SKM-1 (cell line): ENCODE results near the gene DYNLRB2.

Experiments
- DNase-seq: peaks from one replicate; lab custom pipeline; 2025; ENCODE audit not compliant: unreplicated experiment; lab: John Stamatoyannopoulos, UW

Gene DYNLRB2

DNA sequence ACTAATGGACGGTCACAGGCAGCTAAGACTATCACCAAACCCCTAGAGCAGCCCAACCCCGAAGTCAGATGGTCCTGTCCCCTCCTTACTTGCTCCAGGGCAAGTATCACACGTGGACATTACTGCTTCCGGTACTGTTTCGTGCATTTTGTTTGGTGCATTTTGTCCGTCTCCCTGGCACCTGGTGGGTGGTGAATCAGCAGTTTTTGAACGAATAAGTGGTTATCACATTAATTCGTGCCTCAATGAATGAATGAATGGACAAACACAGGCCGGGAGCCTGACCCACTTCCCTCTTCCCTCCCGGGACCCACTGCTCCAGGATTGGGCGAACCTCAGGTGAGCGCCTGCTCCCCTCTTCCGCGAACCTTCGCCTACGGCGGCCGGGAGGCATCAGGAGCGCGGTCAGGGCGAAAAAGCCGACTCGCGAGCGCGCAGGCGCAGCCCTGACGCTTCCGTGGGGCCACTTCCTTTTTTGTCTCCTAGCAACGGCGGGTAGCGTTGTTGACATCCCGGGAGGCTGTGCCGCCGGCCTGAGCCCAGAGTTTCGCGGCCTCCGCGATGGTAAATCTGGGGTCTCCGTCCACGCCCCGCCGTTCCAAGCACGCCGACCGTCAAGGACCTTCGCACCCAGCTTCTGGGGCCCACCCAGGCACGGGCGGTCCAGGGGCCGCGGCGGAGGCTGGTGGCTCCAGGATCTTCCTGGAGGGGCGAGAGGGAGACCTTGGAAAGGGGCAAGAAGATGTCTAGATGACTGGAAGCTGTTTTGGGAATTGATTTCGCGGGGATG is at the start of gene DYNLRB2:
TSS of gene DYNLRB2 (plus strand) at position 478 of the 790 bp plus-strand sequence. CDS start at position 562, 84 bp downstream.
- peak; percentile 75 for DNase-seq

DNA sequence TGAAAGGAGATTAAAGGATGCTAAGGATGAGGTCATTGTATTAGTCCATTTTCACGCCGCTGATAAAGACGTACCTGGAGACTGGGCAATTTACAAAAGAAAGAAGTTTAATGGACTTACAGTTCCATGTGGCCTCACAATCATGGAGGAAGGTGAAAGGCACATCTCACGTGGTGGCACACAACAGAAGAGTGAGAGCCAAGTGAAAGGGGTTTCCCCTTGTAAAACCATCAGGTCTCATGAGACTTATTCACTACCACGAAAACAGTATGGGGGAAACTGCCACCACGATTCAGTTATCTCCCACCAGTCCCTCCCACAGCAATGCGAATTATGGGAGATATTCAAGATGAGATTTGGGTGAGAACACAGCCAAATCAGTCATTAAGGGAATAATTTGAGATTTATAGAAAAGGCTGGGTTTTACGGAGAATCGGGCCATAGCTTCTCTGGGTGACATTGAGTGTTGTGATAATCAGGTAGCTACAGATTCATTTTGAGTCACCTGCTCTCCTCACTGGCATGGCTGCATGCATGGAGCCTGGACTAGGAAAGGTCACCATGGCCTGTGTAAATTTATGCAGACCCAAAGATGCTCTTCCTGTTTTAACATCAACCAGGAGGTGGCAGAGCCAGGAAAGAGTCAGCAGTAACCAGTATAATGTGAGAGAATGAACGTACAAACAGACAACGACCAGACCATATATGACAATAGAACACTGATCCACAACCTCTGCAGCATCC is 40.5 kb upstream of the DYNLRB2 start:
- no peak for DNase-seq

DNA sequence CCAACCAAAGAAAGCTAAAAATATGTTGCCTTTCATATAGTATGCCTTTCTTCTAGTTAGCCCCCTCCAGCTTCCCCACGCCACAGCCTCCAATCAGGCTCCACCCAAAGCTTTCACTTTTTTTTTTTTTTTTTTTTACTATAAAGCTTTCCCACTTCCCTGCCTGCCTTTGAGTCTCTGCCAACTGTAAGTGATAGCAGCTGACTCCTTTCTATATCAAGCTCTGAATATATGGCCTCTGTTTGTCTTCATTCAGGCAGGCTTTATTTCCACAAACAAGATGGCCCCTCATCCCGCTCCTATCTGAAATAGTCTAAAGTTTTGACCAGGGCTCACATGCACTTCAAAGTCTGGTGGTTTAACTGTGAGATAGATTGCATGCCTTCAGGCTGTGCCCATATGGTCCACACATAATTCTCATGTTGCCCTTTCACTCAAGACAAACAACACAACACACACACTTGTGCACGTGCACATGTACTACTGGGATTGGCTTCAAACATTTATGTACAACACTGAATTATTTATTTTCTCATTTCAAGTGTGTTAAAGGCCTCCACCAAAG is 39.8 kb upstream of the DYNLRB2 start:
- no peak for DNase-seq

DNA sequence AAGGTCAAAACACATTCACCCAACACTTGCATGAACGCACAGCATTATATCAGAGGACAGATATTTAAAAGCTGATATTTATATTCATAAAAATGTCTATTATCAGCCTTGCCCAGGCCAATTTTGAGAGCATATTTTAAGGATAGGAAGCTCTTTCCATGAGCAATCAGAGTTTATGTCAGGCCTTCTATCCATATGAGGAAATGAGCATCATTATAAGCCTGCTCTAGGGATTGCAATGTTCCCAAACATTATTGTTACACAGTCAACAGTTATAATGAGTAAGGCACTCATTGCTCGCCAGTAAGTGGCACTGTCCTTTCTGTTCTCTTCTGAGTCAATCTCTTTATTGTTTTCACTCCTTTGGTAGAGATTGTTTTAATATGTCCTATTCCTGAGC is 37.7 kb upstream of the DYNLRB2 start:
- no peak for DNase-seq

DNA sequence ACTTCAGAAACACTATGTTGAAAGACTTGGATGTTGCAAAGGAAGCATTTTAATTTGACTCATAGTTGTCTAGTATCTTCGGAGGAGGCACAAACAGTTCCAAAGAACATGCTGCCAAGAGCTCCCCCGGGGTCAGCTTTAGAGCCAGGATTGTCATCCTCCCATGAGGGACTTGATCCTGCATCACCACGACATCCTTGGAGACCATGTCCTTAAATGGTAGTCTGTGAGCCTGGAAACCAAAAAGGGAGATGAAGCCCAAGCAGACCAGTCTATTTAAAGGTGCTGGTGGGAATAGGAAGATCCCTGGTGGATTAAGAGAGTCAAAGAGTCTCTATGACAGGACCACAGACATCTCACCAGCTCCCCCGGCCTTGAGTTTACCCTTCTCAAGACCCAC is 33.3 kb upstream of the DYNLRB2 start:
- no peak for DNase-seq

DNA sequence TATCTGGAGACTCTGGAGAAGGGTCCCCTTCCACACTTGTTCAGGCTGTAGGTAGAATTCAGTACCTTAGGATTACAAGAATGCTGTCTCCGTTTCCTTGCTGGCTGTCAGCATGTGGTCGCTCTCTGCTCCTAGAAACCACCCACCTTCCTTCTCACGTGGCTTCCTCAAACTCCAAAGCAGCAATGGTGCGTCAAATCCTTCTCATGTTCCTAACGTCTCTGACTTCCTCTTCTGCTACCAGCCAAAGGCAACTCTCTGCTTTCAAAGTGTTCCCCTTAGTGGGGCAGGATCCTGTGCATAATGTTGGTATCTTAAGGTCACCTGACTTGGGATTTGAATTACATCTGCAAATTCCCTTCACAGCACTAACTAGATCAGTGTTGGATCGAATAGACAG is 30.9 kb upstream of the DYNLRB2 start:
- DNase-seq: peak; percentile 5

DNA sequence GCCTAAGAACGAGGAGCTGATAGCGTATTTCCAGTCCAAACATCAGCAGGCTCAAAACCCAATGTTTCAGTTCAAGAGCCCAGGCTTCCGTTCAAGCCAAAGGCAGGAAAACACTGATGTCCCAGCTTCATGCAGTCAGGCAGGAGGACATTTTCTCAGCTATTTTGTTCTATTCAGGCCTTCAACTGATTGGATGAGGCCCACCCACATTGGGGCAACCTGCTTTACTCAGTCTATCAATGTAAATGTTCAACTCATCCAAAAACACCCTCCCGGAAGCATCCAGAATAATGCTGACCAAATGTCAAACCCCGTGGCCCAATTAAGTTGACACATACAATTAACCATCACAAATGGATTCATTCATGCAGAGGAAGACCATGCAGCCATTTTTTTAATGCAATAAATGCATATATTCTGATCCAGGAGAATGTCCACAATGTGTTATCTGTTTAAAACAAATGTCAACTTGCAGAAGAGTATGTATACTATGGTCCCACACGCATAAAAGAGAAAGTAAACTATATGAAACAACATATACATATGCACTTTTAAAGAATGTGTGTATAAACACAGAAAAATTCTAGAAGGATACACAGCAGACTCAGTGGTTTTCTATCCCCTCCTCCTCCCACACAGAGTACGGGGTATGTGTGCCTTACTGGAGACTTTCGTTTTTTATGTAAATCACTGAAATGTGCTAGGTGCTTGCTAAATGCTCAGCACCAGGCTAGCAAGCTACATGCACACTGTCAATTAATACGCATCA is 28.8 kb upstream of the DYNLRB2 start:
- DNase-seq: no peak

DNA sequence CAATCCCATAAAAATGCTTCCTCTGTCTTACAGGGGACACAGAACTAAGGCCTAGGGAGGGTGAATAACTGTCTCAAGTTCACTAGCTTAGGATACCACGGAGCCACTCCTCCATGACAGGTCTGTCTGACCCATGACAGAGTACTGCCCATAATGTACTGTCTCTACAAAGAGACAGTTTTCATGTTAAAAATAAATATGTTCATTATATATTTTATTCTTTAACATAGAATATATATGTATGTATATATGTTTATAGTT is 28.3 kb upstream of the DYNLRB2 start:
- no peak for DNase-seq

DNA sequence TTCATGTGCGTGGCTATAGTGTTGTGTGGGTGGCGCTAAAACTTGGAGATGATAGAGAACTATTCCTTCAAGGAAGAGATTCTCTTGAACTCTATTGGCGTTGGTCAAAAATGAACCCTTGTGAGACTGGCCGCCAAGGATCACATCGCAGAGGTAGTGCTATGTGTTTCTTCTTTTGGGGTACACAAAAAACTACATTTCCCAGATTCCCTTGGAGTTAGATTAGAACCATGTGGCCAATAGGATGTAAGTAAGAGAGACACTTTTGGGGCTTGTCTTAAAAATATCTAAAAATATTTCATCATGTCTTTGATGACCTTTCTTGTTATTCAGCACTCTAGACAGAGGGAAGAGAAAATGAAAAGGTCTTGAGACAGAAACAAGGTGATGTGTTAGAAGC is 25.4 kb upstream of the DYNLRB2 start:
- DNase-seq: no peak

DNA sequence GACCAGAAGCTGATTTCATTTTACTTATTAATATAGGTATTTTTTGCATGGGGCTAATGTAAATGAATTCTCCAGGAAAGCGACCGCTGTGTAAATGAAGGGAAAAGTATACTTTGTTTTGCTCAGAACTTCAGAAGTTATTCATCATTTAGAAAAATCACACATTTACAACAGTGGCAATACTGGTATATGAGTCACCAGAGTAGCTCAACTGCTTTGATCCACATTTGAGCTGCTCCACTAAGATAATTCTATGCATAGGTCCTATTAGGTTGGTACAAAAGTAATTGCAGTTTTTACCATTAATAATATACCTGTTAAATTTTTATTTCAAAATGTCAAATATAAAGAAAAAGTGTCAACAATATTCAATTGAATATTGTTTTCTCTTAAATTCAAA is 22.9 kb upstream of the DYNLRB2 start:
- DNase-seq: no peak

DNA sequence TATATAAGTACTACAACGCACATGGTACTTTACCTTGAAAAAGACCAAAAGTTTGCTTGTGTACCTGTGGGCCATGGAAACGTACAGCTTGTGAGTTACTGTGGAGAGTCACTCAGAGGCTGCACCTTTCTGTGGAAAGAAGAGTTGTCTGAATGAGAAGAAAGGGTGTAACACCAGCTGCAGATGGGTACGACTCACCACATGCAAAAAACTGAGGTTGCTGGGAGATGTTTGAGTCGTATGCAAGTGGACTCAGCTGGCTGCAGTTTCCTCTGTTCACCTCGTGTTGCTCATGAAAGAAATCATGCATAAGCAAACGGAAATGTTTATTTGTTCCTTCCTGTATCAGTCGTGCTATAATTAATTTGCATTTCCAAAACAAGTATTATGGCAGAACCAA is 22.4 kb upstream of the DYNLRB2 start:
- no peak for DNase-seq

DNA sequence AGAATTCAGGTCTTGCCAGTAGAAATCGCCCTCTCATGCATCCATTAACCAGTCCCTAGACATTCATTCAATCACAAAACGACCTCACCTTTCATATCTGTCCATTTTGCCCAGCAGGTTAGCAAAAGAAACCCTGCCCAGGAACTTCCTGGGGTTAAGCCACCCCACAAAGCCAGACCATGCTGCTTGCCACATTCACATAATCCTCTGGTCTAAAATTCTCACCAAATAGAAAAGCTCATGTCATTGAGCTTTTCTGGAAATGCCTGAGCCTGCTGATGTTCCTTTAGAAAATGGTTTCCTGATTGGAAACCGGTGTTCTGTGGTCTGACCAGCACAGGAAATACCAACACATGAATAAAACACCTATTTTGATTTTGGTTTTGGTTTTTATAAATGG is 21.6 kb upstream of the DYNLRB2 start:
- no peak for DNase-seq

DNA sequence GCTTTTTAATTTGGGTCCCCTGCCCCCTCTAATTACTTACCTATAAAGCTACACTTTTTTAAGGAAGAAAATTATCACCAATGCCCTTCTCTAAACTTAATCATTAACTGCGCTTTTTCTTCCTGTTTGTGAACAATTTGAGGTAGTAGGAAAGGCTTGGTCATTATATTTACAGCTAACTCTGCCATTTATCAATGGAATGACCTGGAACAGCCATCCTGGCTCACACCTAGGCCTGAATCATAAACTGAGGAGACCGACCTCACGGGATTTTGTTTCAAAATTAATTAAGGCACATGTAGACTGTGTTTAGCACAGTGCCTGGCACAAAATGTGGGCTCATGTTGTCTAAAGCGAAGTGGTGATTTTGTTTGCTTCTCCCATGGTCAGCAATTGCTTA is 15.4 kb upstream of the DYNLRB2 start:
- DNase-seq: no peak

DNA sequence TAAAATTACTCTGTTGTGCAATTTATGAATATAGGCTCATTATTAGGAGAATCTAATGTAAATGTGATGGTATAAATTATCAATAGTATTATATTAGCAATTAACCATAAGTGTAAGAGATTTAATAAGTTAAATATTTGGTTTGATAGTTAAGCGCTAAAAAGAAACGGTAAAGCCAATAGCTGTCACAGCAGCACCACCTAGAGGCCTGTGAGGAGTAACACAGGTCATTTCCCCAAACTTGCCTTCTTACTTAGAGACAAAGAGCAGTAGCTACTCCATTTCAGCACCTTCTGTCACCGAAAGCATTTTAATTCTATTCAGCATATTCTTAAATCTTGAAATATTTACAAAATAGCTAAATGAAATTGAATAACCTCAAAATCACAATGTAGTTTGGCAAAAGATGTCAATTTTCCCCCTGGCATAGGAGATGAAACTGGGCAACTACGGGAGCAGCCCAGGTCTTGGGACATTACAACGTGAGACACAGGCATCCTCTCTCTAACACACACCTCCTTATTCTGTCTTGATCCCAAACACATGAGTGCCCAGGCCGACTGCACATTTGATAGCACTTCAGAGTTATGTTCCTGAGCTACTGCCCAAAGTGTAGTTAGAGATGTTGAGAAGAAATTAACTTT is 14.3 kb upstream of the DYNLRB2 start:
- DNase-seq: peak; percentile 46

DNA sequence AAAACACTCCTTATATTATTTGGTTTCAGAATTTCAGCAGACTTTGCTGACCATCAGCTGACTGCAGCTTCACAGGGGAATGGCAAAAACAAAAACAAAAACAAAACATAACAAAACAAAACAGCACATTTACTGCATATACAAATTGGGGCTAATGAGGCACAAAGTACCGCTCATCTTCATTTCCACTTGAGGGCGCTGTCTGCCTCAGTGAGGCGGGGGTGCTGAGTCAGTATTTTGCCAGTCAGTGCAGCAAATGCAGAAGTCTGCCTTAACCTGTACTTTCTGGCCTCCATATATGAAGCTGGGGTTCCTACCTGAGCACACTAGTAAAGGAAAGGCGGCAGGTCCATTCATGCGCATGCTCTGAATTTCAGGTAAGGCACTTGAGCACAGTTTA is 13.5 kb upstream of the DYNLRB2 start:
- DNase-seq: peak; percentile 49

DNA sequence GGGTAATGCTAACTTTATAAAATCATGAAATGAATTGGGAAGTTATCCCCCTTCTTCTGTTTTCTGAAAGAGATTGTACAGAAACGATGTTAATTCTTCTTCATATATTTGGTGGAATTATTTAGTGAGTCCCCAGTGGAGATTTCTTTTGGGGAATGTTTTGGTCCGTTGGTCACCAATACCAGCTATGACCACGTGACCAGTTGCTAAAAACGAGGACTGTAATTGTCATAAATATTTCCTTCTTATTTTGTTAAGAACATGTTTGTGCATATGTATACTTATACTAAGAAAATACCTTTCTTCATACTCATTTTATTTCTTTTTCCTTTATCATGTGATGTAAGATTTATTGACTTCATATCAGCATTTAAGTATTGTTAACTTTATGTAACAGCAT is 10.3 kb upstream of the DYNLRB2 start:
- no peak for DNase-seq

DNA sequence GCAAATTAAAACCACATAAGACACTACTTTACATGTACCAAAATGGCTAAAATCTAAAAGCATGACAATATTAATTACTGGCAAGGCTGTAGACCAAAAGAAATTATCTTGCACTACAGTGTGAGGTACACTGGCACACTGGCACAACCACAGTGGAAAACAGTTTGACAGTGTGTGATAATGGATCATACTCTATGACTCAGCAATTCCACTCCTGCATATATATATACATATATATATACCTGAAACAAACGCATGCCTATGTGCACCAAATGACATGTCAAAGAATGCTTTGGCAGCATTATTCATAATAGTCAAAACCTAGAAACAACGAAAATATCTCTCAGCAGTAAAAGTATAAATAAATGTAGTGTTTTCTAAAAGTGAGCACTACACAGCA is 4.6 kb upstream of the DYNLRB2 start:
- no peak for DNase-seq

DNA sequence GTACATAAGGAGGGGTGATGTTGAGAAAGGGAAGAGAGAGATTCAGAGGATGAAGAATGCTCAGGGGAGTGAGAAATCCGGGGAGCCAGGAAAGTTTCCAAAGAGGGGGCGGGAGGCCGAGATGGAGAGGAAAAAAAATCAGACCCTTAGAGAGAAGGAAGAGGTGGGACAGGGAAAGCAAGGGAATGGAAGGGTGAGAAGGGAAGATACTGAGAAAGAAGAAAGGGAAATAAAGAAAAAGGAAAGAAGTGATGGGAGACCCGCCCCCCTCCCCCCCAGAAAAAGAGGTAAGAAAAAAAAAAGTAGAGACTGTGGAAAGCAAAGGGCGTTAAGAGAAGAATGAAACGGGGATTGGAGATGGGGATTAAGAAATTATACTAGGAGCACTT is 507 bp downstream of the DYNLRB2 start:
- DNase-seq: no peak

DNA sequence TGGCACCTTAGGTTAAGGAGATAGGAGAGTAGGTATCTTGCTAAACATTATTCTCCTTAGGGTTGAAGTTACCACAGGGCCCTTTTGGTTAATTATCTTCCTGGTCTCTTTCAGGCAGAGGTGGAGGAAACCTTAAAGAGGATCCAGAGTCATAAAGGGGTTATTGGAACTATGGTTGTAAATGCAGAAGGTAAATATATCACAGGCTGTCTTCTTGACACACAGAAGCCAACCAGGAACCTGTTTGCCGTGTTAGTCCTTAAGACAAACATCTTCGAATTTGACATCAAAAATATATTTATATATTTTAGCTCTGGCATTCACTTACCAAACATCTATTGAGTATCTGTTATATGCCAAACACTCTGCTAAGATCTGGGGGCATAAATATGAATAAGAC is 2.4 kb downstream of the DYNLRB2 start:
- DNase-seq: no peak

DNA sequence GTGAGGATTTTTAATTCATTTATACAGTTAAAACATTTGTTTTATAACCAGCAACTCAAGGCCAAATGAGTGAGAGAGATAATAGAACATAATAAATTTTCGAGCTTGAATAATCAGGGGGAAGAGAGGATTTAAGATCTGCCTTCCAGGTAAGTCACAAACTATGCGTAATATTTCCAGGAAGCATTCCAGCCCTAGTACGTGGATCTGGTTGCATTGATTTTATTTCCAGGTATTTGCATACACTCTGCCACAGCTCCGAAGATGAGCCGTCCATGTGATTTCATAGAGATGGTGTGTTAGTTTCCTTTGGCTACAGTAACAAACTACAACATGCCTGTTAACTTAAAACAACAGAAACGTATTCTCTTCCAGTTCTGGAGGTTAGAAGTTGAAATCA is 3.5 kb downstream of the DYNLRB2 start:
- no peak for DNase-seq

DNA sequence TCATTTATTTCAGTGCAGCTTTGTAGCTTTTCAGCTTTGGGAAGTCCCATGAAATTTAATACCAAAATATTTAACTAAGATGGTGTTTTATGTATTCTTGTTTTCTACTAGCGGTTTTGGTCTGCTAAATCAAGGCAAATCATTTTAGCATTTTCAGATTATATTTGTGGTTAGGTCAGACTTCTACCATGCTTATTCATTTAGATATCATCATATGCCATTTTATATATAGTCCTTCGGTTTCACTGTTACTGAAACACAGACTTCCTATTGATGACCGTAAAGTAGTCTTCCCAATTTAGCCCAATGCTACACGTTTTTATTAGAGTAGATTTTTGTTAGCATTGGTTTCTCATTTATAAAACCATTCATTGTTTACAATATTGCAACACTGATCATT is 5.5 kb downstream of the DYNLRB2 start:
- no peak for DNase-seq
